NT2/D1 (cell line): ENCODE results near the gene TRRAP.

Experiments used
- DNase-seq: peaks from one replicate; pipeline ENCODE4 v3.0.0-alpha.2; 2011; ENCODE audit warnings: low read depth, low spot score
- H3K27me3 ChIP-seq: 2 replicates; pipeline ENCODE4 v1.6.0; 2011; ENCODE audit warnings: mild to moderate bottlenecking; ENCODE audit not compliant: insufficient read length, insufficient read depth
- H3K36me3 ChIP-seq: 2 replicates; pipeline ENCODE4 v1.6.1; 2011; ENCODE audit warnings: mild to moderate bottlenecking, low read length, mixed read lengths; ENCODE audit not compliant: insufficient read depth, insufficient read length
- H3K4me1 ChIP-seq: 2 replicates; pipeline ENCODE4 v1.5.1; 2011; ENCODE audit not compliant: insufficient read depth, insufficient read length
- H3K4me3 ChIP-seq: 2 replicates; pipeline ENCODE4 v1.5.1; 2011; ENCODE audit warnings: low read depth; ENCODE audit not compliant: insufficient read length
- H3K9ac ChIP-seq: 2 replicates; pipeline ENCODE4 v1.6.0; 2011; ENCODE audit warnings: low read depth; ENCODE audit not compliant: insufficient read length
- H3K9me3 ChIP-seq: 2 replicates; pipeline ENCODE4 v1.5.1; 2011; ENCODE audit warnings: mild to moderate bottlenecking, low read length; ENCODE audit not compliant: insufficient read depth
- SUZ12 ChIP-seq: IDR thresholded peaks from 2 replicates; pipeline ENCODE4 v1.6.1; 2011; ENCODE audit not compliant: insufficient read length, insufficient read depth; ENCODE audit errors: extremely low read depth
- YY1 ChIP-seq: IDR thresholded peaks from 2 replicates; pipeline ENCODE4 v1.6.1; 2011; ENCODE audit not compliant: insufficient read length, insufficient read depth
- ZNF274 ChIP-seq: IDR thresholded peaks from 2 replicates; pipeline ENCODE4 v1.6.1; 2011; ENCODE audit warnings: mild to moderate bottlenecking, low read depth, low read length

Gene TRRAP

DNA sequence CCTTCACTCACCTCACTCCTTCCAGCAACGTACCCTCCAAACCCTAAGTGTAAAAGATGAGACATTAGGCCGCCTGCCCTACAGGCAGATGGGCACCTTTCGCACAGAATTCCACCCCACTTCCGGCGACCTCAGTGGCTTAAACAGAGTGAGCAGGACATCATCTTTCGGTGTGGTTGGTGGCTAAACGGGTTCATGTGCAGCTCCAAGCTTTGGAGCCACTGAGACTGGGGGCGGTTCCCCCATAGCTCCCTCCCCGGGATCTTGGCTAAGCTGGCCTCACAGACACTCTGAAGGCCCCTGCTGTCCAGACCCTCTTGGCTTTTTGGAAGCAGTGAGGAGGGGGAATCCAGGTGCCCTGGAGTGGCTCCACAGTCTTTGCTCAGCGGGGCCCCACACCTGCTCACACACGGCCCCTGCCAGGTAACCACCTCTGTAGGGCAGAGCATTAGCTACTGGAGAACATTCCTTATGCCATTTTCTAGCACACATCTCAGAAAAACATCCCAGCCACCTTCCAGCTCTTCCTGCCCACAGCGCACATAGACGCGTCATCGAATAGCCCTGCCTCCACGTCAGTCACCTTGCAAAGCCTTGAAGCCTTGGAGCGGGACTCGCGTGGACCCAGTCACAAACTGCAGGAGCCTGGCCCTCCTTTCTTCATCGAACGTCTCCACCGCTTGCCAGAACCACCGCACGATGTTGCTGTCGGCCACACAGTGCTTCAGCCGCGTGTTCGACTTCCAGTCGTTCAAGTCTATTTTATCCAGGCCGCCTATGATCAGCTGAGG lies 156.8 kb downstream of the TRRAP start:
- no peak for DNase-seq
- Histone ChIP-seq H3K27me3 (no peaks in the 10 kb centered on the region), H3K36me3 (peaks cover 92% of the 10 kb centered on the region), H3K9me3 (peaks cover 6% of the 10 kb centered on the region; the same call in 1 of the 2 replicates), H3K4me3 (no peak overlapping the region), H3K4me1 (no peaks in the 10 kb centered on the region), H3K9ac (no peak overlapping the region)
- TF ChIP-seq ZNF274 = no peak
- TF ChIP-seq YY1 = no peak
- no peak for TF ChIP-seq SUZ12

DNA sequence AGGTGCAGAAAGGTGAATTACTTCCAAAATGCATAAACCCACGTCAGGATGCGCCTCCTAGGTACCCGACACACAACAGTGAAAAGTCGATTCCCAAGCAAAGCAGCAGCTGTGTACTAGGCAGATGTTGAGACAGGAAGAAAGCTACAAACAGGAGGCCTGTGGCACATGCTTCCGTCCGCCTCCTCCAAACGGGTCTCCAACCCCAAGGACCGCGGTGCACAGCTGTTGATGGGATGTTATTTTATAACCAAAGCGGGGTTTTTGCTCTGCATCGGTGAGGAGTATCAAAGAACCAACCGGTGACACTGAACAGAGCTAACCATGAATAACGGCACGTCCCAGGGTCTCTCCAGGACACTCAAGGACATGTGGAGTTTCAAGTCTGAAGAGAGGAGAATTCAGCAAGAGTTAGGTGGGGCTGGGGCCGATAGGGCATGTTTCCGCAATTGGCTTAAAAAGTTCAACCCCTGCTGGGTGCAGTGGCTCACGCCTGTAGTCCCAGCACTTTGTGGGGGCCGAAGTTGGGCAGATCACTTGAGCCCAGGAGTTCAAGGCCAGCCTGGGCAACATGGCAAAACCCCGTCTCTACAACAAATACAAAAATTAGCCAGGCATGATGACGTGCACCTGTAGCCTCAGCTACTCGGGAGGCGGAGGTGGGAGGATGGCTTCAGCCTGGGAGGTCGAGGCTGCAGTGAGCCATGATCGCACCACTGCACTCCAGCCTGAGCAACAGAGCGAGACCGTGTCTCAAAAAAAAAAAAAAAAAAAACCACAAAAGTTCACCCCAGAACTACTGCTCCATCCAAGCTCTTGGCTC lies 157.6 kb downstream of the TRRAP start:
- DNase-seq = no peak
- Histone ChIP-seq H3K36me3 (peaks cover 86% of the 10 kb centered on the region), H3K4me1 (no peaks in the 10 kb centered on the region), H3K4me3 (no peak overlapping the region), H3K9me3 (no peaks in the 10 kb centered on the region), H3K27me3 (no peaks in the 10 kb centered on the region), H3K9ac (no peak overlapping the region)
- TF ChIP-seq YY1 (no peak), ZNF274 (no peak), SUZ12 (no peak)

DNA sequence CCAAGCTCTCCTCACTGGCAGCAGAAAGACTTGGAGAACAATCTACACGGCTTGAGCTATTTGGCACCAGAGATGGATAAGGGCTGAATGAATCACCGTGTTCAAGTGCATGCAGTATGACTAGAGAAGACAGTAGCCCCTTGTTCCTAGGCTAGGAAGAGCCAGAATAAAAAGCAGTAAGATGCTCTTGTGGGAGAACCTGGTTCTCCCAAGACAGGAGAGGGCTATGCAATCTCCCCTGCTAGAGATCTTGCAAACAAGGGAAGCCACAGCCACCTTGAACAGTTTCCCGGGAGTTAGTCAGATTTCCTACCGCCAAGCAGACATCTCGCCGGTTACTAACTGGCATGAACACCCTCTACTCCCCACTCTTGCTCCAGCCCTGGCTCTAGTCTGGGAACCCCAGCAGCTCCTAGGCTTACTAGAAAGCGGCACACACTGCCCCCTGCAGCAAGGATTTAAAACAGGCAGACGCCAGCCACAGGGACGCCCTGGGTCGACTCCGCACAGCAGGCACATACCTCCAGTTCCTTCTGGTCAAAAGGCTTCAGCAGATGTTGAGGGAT lies 158.3 kb downstream of the TRRAP start:
- no peak overlapping the region for H3K9ac ChIP-seq
- no peaks in the 10 kb centered on the region for H3K4me1 ChIP-seq
- peak; percentile 50 for DNase-seq
- H3K4me3 ChIP-seq = no peak overlapping the region
- H3K27me3 ChIP-seq = no peaks in the 10 kb centered on the region
- H3K36me3 ChIP-seq = peaks cover 84% of the 10 kb centered on the region
- no peaks in the 10 kb centered on the region for H3K9me3 ChIP-seq
- TF ChIP-seq SUZ12 (no peak), ZNF274 (no peak), YY1 (no peak)

DNA sequence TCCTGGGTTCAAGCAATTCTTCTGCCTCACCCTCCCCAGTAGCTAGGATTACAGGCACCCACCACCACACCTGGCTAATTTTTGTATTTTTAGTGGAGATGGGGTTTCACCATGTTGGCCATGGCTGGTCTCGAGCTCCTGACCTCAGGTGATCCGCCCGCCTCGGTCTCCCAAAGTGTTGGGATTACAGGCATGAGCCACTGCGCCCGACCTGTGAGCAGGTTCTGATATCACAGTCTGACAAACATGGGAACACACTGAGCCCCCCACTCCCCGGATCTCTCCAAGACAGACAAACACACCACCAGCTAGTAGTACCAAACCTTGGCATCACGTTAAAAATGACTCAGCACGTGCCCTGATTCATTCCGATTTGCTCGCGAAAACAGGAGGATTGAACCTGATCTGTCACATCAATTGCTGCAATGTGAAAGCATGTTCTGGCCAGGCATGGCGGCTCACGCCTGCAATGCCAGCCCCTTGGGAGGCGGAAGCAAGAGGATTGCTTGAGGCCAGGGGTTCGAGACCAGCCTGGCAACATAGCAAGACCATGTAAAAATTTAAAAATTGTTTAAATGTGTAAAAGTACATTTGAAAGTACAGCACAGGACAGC lies 159.1 kb downstream of the TRRAP start:
- no peak for DNase-seq

DNA sequence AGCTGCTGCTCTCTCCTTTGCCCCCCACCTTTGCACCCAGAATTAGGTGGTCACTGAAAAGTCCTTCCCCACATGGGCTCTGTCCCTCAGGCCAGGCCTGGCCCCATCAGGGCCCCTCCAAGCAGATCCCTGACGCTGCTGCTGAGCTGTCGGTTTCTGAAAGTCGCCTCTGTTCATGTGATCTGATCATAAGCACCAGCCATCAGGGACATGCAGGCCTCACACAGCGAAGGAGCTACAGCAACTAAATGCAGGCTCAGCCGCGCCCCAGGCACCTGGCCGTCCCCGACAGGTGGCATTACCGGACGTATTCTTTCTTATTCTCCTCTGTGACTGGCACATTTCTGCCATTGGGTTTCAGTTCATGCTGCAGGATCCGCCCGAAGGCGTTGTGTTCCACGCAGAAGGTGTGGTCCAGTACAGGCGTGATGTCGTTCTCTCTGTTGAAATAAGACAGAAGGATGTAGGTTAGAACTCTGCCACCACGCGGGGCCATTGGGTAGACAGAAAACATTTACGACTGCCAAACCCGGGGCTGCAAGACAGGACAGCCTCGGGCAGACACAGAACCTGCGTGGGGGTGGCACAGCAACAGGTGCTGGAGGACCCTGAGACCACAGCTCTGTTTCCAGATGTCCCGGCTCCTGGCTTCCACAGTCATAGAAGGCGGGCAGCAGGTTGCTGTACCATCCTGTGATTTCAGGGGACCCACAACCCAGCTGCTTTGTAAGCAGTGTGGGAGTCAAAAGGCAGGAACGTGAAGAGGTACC lies 159.9 kb downstream of the TRRAP start:
- H3K4me1 ChIP-seq = no peaks in the 10 kb centered on the region
- TF ChIP-seq SUZ12 (no peak), ZNF274 (no peak), YY1 (no peak)
- H3K27me3 ChIP-seq = no peaks in the 10 kb centered on the region
- no peak overlapping the region for H3K9ac ChIP-seq
- DNase-seq = no peak
- H3K36me3 ChIP-seq = peaks cover 75% of the 10 kb centered on the region
- H3K4me3 ChIP-seq = no peak overlapping the region
- no peaks in the 10 kb centered on the region for H3K9me3 ChIP-seq

More for the DNA sequence above, 159.1 kb downstream of the TRRAP start:
- H3K9me3 ChIP-seq = no peaks in the 10 kb centered on the region
- H3K4me1 ChIP-seq = no peaks in the 10 kb centered on the region
- no peaks in the 10 kb centered on the region for H3K27me3 ChIP-seq
- no peak for TF ChIP-seq YY1
- no peak for TF ChIP-seq ZNF274
- no peak for TF ChIP-seq SUZ12
- peaks cover 84% of the 10 kb centered on the region for H3K36me3 ChIP-seq
- H3K9ac ChIP-seq = no peak overlapping the region
- H3K4me3 ChIP-seq = no peak overlapping the region

DNA sequence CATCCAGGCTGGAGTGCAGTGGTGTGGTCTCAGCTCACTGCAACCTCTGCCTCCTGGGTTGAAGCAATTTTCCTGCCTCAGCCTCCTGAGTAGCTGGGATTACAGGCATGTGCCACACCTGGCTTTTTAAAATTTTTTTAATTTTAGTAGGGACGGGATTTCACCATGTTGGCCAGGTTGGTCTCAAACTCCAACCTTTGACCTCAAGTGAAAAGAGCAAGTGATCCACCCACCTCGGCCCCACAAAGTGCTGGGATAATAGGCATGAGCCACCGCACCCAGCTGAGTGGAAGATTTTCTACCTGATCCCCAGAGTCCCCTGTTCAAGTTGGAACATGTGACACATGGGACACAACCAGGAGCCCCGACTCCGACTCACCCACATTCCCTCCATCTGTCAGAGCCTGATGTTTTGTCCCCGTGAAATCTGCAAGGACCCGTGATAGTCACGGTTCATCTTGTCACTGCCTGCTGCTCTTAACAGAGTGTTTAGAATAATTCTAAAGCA lies 161.1 kb downstream of the TRRAP start:
- Histone ChIP-seq H3K4me1 (no peaks in the 10 kb centered on the region), H3K4me3 (no peak overlapping the region), H3K9me3 (no peaks in the 10 kb centered on the region), H3K36me3 (peaks cover 70% of the 10 kb centered on the region), H3K9ac (no peak overlapping the region), H3K27me3 (no peaks in the 10 kb centered on the region)
- TF ChIP-seq SUZ12 = no peak
- no peak for TF ChIP-seq ZNF274
- TF ChIP-seq YY1 = no peak
- no peak for DNase-seq
